MM.1S (cell line): Measurements from ENCODE around the gene SLC25A28.

Experiments
- EZH2 ChIP-seq: fragments of 300-600 bp; sonication (generic); optimal IDR thresholded peaks from 2 replicates; pipeline ENCODE3; 2017; ENCODE audit warnings: low read depth, mild to moderate bottlenecking, antibody characterized with exemption, low read length, mixed read lengths
- TF ChIP-seq, protein P1 (sequence below): fragments of 300-600 bp; sonication (generic); IDR thresholded peaks from 2 replicates; pipeline ENCODE4 v1.5.1; 2016; ENCODE audit warnings: antibody characterized with exemption, low read length, mixed read lengths

DNA sequence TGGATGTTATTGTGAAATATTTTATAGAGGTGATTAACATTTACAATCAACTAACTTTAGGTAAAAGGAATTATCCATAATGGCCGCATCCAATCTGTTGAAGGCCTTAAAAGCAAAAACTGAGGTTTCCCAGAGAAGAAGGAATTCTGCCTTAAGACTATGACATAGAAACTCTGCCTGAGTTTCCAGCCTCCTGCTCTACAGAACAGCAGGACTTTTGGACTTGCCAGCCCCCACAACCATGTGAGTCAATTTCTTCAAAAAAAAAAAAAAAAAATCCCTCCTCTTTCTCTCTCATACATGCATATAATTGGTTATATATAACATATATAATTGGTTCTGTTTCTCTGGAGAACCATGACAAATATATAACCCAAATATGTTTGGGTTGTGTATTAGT, 15.4 kb downstream of the SLC25A28 start:
- TF ChIP-seq, protein P1, sequence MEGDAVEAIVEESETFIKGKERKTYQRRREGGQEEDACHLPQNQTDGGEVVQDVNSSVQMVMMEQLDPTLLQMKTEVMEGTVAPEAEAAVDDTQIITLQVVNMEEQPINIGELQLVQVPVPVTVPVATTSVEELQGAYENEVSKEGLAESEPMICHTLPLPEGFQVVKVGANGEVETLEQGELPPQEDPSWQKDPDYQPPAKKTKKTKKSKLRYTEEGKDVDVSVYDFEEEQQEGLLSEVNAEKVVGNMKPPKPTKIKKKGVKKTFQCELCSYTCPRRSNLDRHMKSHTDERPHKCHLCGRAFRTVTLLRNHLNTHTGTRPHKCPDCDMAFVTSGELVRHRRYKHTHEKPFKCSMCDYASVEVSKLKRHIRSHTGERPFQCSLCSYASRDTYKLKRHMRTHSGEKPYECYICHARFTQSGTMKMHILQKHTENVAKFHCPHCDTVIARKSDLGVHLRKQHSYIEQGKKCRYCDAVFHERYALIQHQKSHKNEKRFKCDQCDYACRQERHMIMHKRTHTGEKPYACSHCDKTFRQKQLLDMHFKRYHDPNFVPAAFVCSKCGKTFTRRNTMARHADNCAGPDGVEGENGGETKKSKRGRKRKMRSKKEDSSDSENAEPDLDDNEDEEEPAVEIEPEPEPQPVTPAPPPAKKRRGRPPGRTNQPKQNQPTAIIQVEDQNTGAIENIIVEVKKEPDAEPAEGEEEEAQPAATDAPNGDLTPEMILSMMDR: no peak
- no peak for TF ChIP-seq EZH2
